PC-9 (cell line): ENCODE results near the gene DSCAM.

Experiments used
- EZH2 ChIP-seq: fragments of 200-600 bp; sonication (generic); IDR thresholded peaks from 2 replicates; pipeline ENCODE4 v1.8.0; 2017; ENCODE audit warnings: antibody characterized with exemption, low read depth
- TF ChIP-seq, protein P1 (sequence below): fragments of 200-600 bp; sonication (generic); conservative IDR thresholded peaks from 2 replicates; pipeline ENCODE4 v1.6.1; 2017; ENCODE audit warnings: mixed run types, antibody characterized with exemption, mild to moderate bottlenecking, moderate library complexity

DNA sequence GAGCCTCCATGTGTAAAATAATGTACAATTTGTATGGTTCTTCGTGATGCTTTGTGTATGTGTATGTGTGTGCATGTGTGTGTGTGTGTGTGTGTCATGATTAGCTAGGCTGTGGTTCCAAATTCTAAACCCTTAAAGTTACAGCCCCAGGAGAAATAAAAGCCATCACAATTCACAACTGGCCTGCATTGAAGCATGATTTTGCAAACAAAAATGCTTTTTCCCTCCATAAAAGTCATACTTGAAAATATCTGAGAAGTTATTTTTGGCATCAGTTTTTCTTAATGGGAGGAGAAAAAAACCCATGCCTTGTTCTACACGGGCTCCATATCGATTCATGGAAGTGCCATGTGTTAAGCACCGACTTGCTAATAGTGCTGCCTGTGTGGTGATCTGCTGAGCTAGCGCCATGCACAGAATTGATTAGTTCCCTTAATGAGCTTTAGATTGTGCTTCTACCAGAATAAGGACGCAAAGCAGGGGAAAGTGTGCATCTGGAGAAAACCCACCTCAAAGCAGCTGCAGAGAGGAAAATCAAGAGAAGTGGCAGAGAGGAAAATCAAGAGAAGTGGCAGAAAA lies 207.3 kb downstream of the DSCAM start:
- TF ChIP-seq, protein P1, sequence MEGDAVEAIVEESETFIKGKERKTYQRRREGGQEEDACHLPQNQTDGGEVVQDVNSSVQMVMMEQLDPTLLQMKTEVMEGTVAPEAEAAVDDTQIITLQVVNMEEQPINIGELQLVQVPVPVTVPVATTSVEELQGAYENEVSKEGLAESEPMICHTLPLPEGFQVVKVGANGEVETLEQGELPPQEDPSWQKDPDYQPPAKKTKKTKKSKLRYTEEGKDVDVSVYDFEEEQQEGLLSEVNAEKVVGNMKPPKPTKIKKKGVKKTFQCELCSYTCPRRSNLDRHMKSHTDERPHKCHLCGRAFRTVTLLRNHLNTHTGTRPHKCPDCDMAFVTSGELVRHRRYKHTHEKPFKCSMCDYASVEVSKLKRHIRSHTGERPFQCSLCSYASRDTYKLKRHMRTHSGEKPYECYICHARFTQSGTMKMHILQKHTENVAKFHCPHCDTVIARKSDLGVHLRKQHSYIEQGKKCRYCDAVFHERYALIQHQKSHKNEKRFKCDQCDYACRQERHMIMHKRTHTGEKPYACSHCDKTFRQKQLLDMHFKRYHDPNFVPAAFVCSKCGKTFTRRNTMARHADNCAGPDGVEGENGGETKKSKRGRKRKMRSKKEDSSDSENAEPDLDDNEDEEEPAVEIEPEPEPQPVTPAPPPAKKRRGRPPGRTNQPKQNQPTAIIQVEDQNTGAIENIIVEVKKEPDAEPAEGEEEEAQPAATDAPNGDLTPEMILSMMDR: no peak
- no peak for TF ChIP-seq EZH2
